ENCODE measurements around the gene DBN1. TPM values are rescaled to one million over a fixed set of nuclear protein-coding genes. Genes with fewer than 3 reads are reported as not detected.

DBN1 gene
- polyA plus RNA-seq, 1 of the 3 experiments (the other 2 are of a cell fraction), result 244 TPM

- TF ChIP-seq REST (IDR thresholded peaks at IDR 0.05; ENCODE audit: low read depth, low read length) (no peak), MEF2A (IDR thresholded peaks at IDR 0.05; ENCODE audit: borderline replicate concordance, low read depth) (no peak)
Observed at GRCh38 chr5:177503351-177504085, 30.1 kb upstream of the DBN1 start (continued).

GRCh38 chr5:177502886-177503285 is 29.5 kb upstream of the DBN1 start:
- TF ChIP-seq NRF1 (IDR thresholded peaks at IDR 0.05; ENCODE audit: low read depth, low read length) (no peak), YY1 (IDR thresholded peaks at IDR 0.05; ENCODE audit: low read depth) (no peak), CTCF (IDR thresholded peaks at IDR 0.05) (no peak), RCOR1 (IDR thresholded peaks at IDR 0.05; ENCODE audit: low read length) (no peak), MXI1 (IDR thresholded peaks at IDR 0.05; ENCODE audit: low read depth, low read length) (no peak), CHD2 (IDR thresholded peaks at IDR 0.05; ENCODE audit: low read length, partially characterized antibody) (no peak), GATA2 (CRISPR knock-in tag; IDR thresholded peaks at IDR 0.05) (no peak), ELF1 (IDR thresholded peaks at IDR 0.05) (no peak), NFIC (IDR thresholded peaks at IDR 0.05; ENCODE audit: borderline replicate concordance) (no peak)
- no peaks in the 10 kb centered on the region for H3K79me2 ChIP-seq (ENCODE audit: insufficient read depth)
- no peaks in the 10 kb centered on the region for H3K9me2 ChIP-seq
- no peak overlapping the region for H3K9ac ChIP-seq
- H3F3A ChIP-seq (replicated peaks; ENCODE audit: insufficient read depth), result peaks cover 6% of the 10 kb centered on the region
- ChIA-PET POLR2A (no interaction called here), CTCF (interaction anchor here (2.0 to 15.9 kb wide), 10 partner anchors 8 to 187 kb away, joined by 4 to 228 read pairs (median 32); partner anchors contain the start of genes DDX41, DOK3 and PRR7)
- no peaks in the 10 kb centered on the region for H3K36me3 ChIP-seq (replicated peaks in 1 of 2; ENCODE audit: control insufficient read depth in 1 of 2, insufficient read depth in 2 of 2, low read length in 1 of 2)
- no peaks in the 10 kb centered on the region for H3K27me3 ChIP-seq (ENCODE audit: insufficient read depth)
- H3K4me2 ChIP-seq, result no peak overlapping the region
- H4K20me1 ChIP-seq (ENCODE audit: insufficient read depth), result no peaks in the 10 kb centered on the region
- H3K9me3 ChIP-seq, result no peaks in the 10 kb centered on the region
- H2AFZ ChIP-seq (ENCODE audit: low read depth), result no peak overlapping the region
- no peak for DNase-seq
- no peak overlapping the region for H3K4me3 ChIP-seq (ENCODE audit: low read depth in 2 of 2, low read length in 1 of 2)
- peaks cover 0 to 21% of the 10 kb centered on the region in 2 experiments; a peak in 2 of 4 replicates for H3K4me1 ChIP-seq (ENCODE audit: control insufficient read depth in 1 of 2, insufficient read depth in 2 of 2, low read depth in 1 of 2, low read length in 1 of 2)
- WGBS (ENCODE audit: low lambda C conversion rate), result 89% methylated on average over 16 of the region's 16 CpGs
- H3K27ac ChIP-seq (ENCODE audit: low read depth in 2 of 2, low read length in 1 of 2), result no peak overlapping the region

Measured in SK-N-SH (cell line).